AG09309 (cell line): ENCODE measurements around the gene SHISA5.
"Not testable (repeated sequence)": the region's sequence is repeated elsewhere in the genome, so short reads cannot be mapped to it uniquely, and the experiment has no call there.

Experiments used
- DNase-seq: peaks from one replicate; pipeline ENCODE4 v3.0.0-alpha.2; 2010; ENCODE audit warnings: low read depth
- H3K4me3 ChIP-seq: 2 replicates; pipeline ENCODE4 v1.5.1; 2011; ENCODE audit warnings: mild to moderate bottlenecking, low read depth, low read length, moderate library complexity; ENCODE audit not compliant: control insufficient read depth
- TF ChIP-seq, protein P1 (sequence below): IDR thresholded peaks from 2 replicates; pipeline ENCODE4 v1.5.1; 2011; ENCODE audit warnings: mild to moderate bottlenecking, low read depth, low read length, inconsistent platforms; ENCODE audit not compliant: insufficient read depth, control insufficient read depth; ENCODE audit errors: missing control alignments

SHISA5 gene

DNA sequence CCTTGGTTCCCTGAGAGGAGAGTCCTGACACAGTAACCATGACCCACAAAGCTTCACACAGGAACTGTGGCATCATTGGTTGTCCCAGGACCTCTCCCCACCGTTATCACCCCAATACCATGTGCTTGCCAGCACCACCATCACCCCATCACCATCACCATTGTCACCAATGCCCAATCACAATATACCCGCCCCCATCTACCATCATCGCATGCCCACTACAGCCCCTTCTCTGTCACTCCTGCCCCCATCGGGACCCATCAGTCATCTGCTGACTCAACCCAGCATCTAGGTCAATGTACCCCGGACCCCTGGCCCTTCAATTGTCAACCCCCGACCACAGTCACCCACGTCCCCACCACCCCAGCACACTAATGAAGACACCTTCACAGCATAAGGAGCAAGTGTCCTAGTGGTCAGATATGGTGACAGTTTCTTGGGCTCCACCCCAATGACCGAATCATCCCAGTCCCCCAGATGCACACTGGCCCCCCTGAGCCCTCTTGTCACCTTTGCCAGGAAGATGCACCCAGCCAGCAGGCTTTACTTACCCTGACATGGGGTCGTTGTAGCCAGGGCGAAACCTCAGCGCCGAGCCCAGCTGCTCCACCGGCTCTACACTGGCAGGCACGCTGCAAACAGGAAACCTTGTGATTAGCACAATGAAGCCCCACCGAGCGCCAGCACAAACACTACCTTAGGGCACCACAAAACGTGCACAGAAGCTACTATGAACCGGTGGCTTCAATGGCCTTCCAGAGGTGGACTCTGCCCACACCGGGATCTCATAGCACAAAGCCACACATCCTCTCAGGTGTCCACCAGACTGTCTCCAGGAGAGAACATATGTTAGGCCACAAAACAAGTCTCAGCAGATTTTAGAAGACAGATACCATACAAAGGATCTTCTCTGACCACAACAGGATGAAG lies 25.1 kb downstream of the SHISA5 start:
- no peak for DNase-seq
- no peak overlapping the region for H3K4me3 ChIP-seq
- TF ChIP-seq, protein P1, sequence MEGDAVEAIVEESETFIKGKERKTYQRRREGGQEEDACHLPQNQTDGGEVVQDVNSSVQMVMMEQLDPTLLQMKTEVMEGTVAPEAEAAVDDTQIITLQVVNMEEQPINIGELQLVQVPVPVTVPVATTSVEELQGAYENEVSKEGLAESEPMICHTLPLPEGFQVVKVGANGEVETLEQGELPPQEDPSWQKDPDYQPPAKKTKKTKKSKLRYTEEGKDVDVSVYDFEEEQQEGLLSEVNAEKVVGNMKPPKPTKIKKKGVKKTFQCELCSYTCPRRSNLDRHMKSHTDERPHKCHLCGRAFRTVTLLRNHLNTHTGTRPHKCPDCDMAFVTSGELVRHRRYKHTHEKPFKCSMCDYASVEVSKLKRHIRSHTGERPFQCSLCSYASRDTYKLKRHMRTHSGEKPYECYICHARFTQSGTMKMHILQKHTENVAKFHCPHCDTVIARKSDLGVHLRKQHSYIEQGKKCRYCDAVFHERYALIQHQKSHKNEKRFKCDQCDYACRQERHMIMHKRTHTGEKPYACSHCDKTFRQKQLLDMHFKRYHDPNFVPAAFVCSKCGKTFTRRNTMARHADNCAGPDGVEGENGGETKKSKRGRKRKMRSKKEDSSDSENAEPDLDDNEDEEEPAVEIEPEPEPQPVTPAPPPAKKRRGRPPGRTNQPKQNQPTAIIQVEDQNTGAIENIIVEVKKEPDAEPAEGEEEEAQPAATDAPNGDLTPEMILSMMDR: no peak

DNA sequence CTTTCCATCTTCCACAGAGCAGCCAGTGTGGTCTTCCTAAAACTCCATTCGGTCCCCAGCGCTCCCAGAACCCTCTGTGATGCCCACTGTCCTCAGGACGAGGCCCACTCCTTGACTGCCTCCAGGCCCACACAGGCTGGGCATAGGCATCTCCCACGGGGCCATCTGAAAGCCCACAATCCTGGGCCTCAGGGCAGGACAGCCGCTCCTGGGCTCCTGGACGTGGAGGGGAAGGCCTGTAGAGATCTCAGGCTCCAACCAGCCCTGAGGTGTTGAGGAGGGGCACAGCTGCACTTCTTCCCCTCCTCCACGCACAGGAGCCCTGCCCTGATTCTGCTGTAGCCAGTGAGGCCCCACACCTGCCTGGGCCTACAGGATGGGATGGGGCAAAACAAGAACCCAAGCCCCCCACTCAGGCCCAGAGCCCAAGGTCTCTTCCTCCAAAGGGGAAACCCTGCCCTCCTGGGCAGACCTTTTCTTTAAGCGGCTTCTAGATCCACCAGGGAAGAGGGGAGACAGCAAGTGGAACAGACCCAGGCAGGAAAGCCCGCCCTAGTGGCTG lies 25.9 kb downstream of the SHISA5 start:
- TF ChIP-seq, protein P1: no peak
- DNase-seq: no peak

DNA sequence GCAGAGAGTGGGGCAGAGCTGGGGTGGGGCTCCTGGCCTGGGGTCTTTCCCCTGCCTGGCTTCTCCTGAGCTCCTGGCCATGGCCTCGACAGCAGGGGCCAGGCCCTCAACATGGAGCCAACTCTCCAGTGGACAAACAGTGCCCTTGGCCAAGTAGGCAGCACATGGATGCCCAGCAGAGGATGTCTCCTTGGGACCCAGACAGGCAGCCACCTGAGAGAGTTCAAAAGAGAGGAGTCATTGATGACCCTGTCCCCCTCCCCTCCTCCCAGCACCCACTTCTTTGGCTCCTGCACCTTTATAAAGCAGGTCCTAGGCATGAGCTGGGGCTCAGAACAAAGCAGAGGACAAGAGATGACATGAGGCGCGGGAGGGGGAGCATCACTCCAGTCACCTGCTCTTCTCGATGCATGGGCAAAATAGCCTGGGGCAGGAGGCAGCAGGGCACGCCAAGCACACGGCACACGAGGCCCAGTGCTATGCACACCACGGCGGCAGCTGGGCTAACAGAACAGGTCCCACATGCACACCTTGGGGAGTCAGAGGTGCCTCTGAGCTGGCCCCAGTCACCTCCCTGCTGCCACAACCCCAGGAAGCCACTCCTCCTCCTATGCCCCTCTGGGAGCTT lies 27.4 kb downstream of the SHISA5 start:
- H3K4me3 ChIP-seq: no peak overlapping the region
- TF ChIP-seq, protein P1: no peak
- no peak for DNase-seq

More for the DNA sequence above, 25.9 kb downstream of the SHISA5 start:
- no peak overlapping the region for H3K4me3 ChIP-seq

DNA sequence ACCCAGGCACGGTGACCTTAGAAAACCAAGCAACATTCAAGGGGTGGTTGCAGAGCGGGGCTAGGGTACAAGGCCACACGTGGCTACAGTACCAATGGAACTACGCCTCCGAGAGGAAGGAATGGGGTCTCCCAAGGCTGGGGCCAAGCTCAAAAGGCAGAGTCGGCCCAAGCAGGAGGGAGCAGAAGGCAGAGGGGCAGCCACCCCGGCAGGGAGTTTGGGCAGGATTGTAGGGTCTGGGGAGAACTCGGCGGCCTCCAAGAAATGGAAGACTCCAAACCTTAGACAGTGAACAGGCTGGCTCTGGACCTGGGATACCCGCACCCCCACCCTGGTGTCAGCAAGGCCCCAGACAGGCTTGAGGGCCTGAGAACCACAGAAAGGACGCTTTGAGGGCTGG lies 28.8 kb downstream of the SHISA5 start:
- TF ChIP-seq, protein P1: no peak
- no peak for DNase-seq
- no peak overlapping the region for H3K4me3 ChIP-seq

DNA sequence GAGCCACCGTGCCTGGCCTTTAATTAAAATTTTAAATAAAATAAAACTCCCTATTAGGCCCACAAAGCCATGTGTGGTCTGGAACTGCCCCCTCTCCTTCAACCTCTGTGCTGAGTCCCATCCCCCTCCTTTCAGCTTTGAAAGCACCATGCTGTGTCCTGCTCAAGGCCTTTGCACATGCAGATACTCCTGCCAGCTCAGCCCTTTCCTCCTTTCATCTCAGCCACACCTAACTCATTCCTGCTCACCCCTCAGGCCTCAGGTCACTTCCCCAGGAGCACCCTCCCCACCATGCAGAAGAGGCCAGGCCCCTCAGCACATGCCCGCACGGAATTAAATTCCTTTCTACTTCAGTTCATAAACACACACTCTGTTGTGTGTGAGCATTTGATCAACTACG lies 29.4 kb downstream of the SHISA5 start:
- no peak for DNase-seq
- TF ChIP-seq, protein P1: no peak
- no peak overlapping the region for H3K4me3 ChIP-seq

DNA sequence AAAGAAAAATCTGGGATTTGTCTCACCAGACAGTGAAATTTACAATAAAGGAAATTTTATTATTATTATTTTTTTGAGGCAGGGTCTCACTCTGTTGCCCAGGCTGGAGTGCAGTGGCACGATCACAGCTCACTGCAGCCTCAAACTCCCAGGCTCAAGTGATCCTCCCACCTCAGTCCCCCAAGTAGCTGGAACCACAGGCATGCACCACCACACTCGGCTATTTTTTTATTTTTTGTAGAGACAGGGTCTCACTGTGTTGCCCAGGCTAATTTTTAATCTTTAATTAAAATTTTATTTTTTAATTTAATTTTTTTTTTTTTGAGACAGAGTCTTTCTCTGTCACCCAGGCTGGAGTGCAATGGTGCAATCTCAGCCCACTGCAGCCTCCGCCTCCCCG lies 29.9 kb downstream of the SHISA5 start:
- not testable (repeated sequence) for DNase-seq, H3K4me3 ChIP-seq

DNA sequence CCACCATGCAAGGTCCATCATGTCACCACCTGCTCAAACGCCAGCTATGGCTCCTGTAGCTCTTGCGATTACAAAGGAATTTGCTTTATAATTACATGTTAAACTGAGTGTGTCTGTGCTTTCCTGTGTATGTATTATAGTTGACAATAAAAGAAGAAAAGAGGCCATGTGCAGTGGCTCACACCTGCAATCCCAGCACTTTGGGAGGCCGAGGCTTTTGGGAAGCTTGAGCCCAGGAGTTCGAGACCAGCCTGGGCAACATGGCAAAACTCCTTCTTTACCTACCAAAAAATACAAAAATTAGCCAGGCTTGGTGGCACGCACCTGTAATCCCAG lies 30.4 kb downstream of the SHISA5 start:
- TF ChIP-seq, protein P1: no peak
- H3K4me3 ChIP-seq: no peak overlapping the region
- DNase-seq: no peak
